Endothelial cell of umbilical vein (primary cell): ENCODE data around the gene KRT8. TPM values are rescaled to one million over a fixed set of nuclear protein-coding genes. Genes with fewer than 3 reads are reported as not detected.

Experiments used
- BruUV-seq: library from RNA; stranded (reverse); fragments of 400-500 nt; replicated peaks from 2 replicates; lab custom pipeline; 2021; lab: Mats Ljungman, UMichigan
- CTCF ChIA-PET: fragments of 300-600, 350-600 bp; sonication (Branson Sonifier 250); formaldehyde crosslinking; loops from one replicate; lab custom pipeline; 2021; ENCODE audit warnings: antibody characterized with exemption, inconsistent platforms; lab: Charles Lee
- POLR2A ChIA-PET: fragments of 300-600, 350-600 bp; sonication (Branson Sonifier 250); formaldehyde crosslinking; loops from one replicate; lab custom pipeline; 2021; ENCODE audit warnings: antibody characterized with exemption, inconsistent platforms; lab: Charles Lee
- DNase-seq: peaks from one replicate; pipeline ENCODE4 v3.0.0-alpha.2; 2011; ENCODE audit warnings: low read depth, low spot score
- FAIRE-seq: peaks from 2 replicates; lab custom pipeline; 2011; peaks lifted over from hg19 to GRCh38; lab: Jason Lieb, UNC
- H2AFZ ChIP-seq: 2 replicates; pipeline ENCODE4 v1.6.0; 2012; ENCODE audit warnings: low read depth, low read length, control low read depth, inconsistent platforms
- H3K27ac ChIP-seq: 2 replicates; pipeline ENCODE4 v1.5.1; 2011; ENCODE audit warnings: low read depth, mild to moderate bottlenecking, control low read depth, low read length, moderate library complexity; ENCODE audit not compliant: insufficient read depth
- H3K27me3 ChIP-seq, 2 experiments: 2 replicates each; pipeline versions ENCODE4 v1.6.0 to v1.6.1; 2011; ENCODE audit warnings: low read length in 2 of 2, mixed read lengths in 1 of 2; ENCODE audit not compliant: control insufficient read depth in 2 of 2, insufficient read depth in 2 of 2
- H3K36me3 ChIP-seq, 2 experiments: 2 replicates in 1 of 2; 3 replicates in 1 of 2; pipeline ENCODE4 v1.5.1; 2011; ENCODE audit warnings: low read length in 2 of 2, mild to moderate bottlenecking in 1 of 2, moderate library complexity in 1 of 2; ENCODE audit not compliant: control insufficient read depth in 2 of 2, insufficient read depth in 2 of 2; ENCODE audit errors: extremely low read depth in 1 of 2
- H3K4me1 ChIP-seq: 3 replicates; pipeline ENCODE4 v1.5.1; 2011; ENCODE audit warnings: mild to moderate bottlenecking, low read length; ENCODE audit not compliant: control insufficient read depth, insufficient read depth; ENCODE audit errors: extremely low read depth
- H3K4me2 ChIP-seq: 2 replicates; pipeline ENCODE4 v1.6.1; 2011; ENCODE audit warnings: low read length, control low read depth, mixed read lengths; ENCODE audit not compliant: insufficient read depth
- H3K4me3 ChIP-seq, 3 experiments: fragments of 200-600 bp in 1 of 3; sonication (generic), shearing (Covaris generic) in 1 of 3; replicated peaks in 1 of 3; 2 replicates each; pipeline ENCODE4 v1.5.1; 2011 to 2016; ENCODE audit warnings: control low read depth in 3 of 3, low read length in 3 of 3, mild to moderate bottlenecking in 2 of 3, inconsistent platforms in 1 of 3, low read depth in 1 of 3, moderate library complexity in 1 of 3; ENCODE audit not compliant: insufficient read depth in 1 of 3
- H3K79me2 ChIP-seq: 2 replicates; pipeline ENCODE4 v1.6.0; 2012; ENCODE audit warnings: low read length, inconsistent platforms; ENCODE audit not compliant: control insufficient read depth, insufficient read depth
- H3K9ac ChIP-seq: replicated peaks from 2 replicates; pipeline ENCODE3; 2011; ENCODE audit warnings: low read length, control low read depth; ENCODE audit not compliant: insufficient read depth; ENCODE audit errors: extremely low read depth
- H3K9me1 ChIP-seq: replicated peaks from 3 replicates; pipeline ENCODE4 v1.6.0; 2011; ENCODE audit warnings: mild to moderate bottlenecking, low read length; ENCODE audit not compliant: control insufficient read depth, insufficient read depth; ENCODE audit errors: extremely low read depth
- H3K9me3 ChIP-seq: replicated peaks from 2 replicates; pipeline ENCODE4 v1.5.1; 2012; ENCODE audit warnings: low read length, inconsistent platforms; ENCODE audit not compliant: control insufficient read depth, insufficient read depth
- H4K20me1 ChIP-seq: replicated peaks from 2 replicates; pipeline ENCODE3; 2011; ENCODE audit warnings: mild to moderate bottlenecking, low read length; ENCODE audit not compliant: control insufficient read depth, insufficient read depth; ENCODE audit errors: extremely low read depth
- CTCF ChIP-seq, 2 donors: IDR thresholded peaks; 1 replicate in 1 of 2; 2 replicates in 1 of 2; pipeline ENCODE4 v1.5.1; 2011; ENCODE audit warnings: low read length in 2 of 2, mild to moderate bottlenecking in 2 of 2, moderate library complexity in 2 of 2, control low read depth in 1 of 2, inconsistent platforms in 1 of 2, low read depth in 1 of 2; ENCODE audit not compliant: insufficient read depth in 1 of 2; ENCODE audit errors: extremely low read depth in 1 of 2
- EZH2 ChIP-seq: IDR thresholded peaks from 2 replicates; pipeline ENCODE4 v1.6.1; 2012; ENCODE audit warnings: borderline replicate concordance, low read depth, mild to moderate bottlenecking, moderate library complexity, low read length, inconsistent platforms; ENCODE audit not compliant: severe bottlenecking
- FOS ChIP-seq: IDR thresholded peaks from 2 replicates; pipeline ENCODE4 v1.6.1; 2011; ENCODE audit warnings: mild to moderate bottlenecking, low read length, moderate library complexity, borderline replicate concordance; ENCODE audit not compliant: insufficient read depth
- GATA2 ChIP-seq: IDR thresholded peaks from 2 replicates; pipeline ENCODE4 v1.7.0; 2011; ENCODE audit warnings: low read depth, mild to moderate bottlenecking, moderate library complexity, mixed read lengths, low read length; ENCODE audit not compliant: insufficient read length, insufficient read depth
- JUN ChIP-seq: IDR thresholded peaks from 2 replicates; pipeline ENCODE4 v1.6.1; 2011; ENCODE audit warnings: borderline replicate concordance, low read depth; ENCODE audit not compliant: insufficient read length, insufficient read depth
- MAX ChIP-seq: IDR thresholded peaks from 2 replicates; pipeline ENCODE4 v1.6.1; 2011; ENCODE audit not compliant: insufficient read depth, insufficient read length
- MYC ChIP-seq: IDR thresholded peaks from one replicate; pipeline ENCODE4 v1.6.1; 2011; ENCODE audit warnings: mild to moderate bottlenecking, low read depth, low read length
- POLR2A ChIP-seq: IDR thresholded peaks from 2 replicates; pipeline ENCODE4 v1.6.1; 2012; ENCODE audit warnings: low read depth, mild to moderate bottlenecking, control low read depth, low read length
- POLR2AphosphoS5 ChIP-seq: IDR thresholded peaks from 2 replicates; pipeline ENCODE4 v1.6.1; 2012; ENCODE audit warnings: low read depth, mild to moderate bottlenecking, control low read depth, low read length, moderate library complexity; ENCODE audit not compliant: insufficient read depth
- dilution Hi-C: fragments of 300-500 bp; cut with MboI; formaldehyde crosslinking; loops from one replicate; pipeline ENCODE4 v1.15.0; 2019; ENCODE audit warnings: low sequenced_read_pairs; ENCODE audit not compliant: extremely low pct_ligation_motif_present
- intact Hi-C: fragments of 100-400 bp; cut with micrococcal nuclease; formaldehyde crosslinking; loops from one replicate; pipeline ENCODE4 v1.10.0; 2022
- polyA plus RNA-seq, 4 experiments: library from polyadenylated mRNA; depleted of rRNA in 3 of 4; stranded (reverse) in 3 of 4; unstranded in 1 of 4; fragments of >200 nt; gene quantifications; 2 replicates each; pipeline versions ENCODE4 v1.2.1 to v1.2.3, GENCODE V29; 2011 to 2012; ENCODE audit warnings: missing spikeins in 1 of 4
- total RNA-seq: library from RNA; stranded (reverse); gene quantifications from 2 replicates; pipeline ENCODE4 v1.2.3, GENCODE V29; 2021

KRT8 gene
- total and polyA plus RNA-seq, 2 donors (not counting 3 experiments of a cell fraction or from before 2014, with no cell fraction given) = 23.5 to 31.7 TPM

GRCh38 chr12:52921488-52922165, 16.8 kb upstream of the KRT8 start:
- H3K4me1 ChIP-seq = peaks cover 32% of the 10 kb centered on the region
- dilution Hi-C loops = no loop called here
- H4K20me1 ChIP-seq = no peaks in the 10 kb centered on the region

More at GRCh38 chr12:52921488-52922165, 16.8 kb upstream of the KRT8 start:
- BruUV-seq = no TSS peak
- no peaks in the 10 kb centered on the region for H3K36me3 ChIP-seq
- H3K4me3 ChIP-seq = no peak overlapping the region
- peak; percentile 49 for DNase-seq
- TF ChIP-seq JUN (no peak), FOS (no peak), MYC (no peak), CTCF (IDR thresholded peaks at IDR 0.05; ENCODE audit: extremely low read depth in 1 of 2, insufficient read depth in 1 of 2, low read depth in 1 of 2, low read length in 2 of 2) (no peak), POLR2A (no peak), POLR2AphosphoS5 (no peak), EZH2 (no peak), GATA2 (no peak), MAX (no peak)
- H3K27ac ChIP-seq = no peak overlapping the region
- no peaks in the 10 kb centered on the region for H3K9me3 ChIP-seq
- ChIA-PET CTCF (interaction anchor here (0.8 to 2.1 kb wide), 8 partner anchors 11 to 59 kb away, joined by 3 to 26 read pairs (median 4); no protein-coding TSS in a partner anchor), POLR2A (no interaction called here)
- H3K9ac ChIP-seq = no peak overlapping the region
- peak; percentile 65 for FAIRE-seq
- no peak overlapping the region for H2AFZ ChIP-seq
- H3K79me2 ChIP-seq = no peaks in the 10 kb centered on the region
- no peak overlapping the region for H3K4me2 ChIP-seq
- H3K9me1 ChIP-seq = no peaks in the 10 kb centered on the region
- intact Hi-C loops = no loop called here
- H3K27me3 ChIP-seq = no peaks in the 10 kb centered on the region
